Endodermal cell (in vitro differentiated cells): ENCODE measurements around the gene CAMK4. TPM values are rescaled to one million over a fixed set of nuclear protein-coding genes. Genes with fewer than 3 reads are reported as not detected.

ENCODE experiments used
- DNase-seq: peaks from one replicate; pipeline ENCODE4 v3.0.0-alpha.2; 2017
- H3K27ac ChIP-seq: 2 replicates; pipeline ENCODE4 v1.5.1; 2013; ENCODE audit warnings: mild to moderate bottlenecking, low read depth, low read length, moderate library complexity
- H3K27me3 ChIP-seq: 2 replicates; pipeline ENCODE4 v1.6.1; 2013; ENCODE audit warnings: mild to moderate bottlenecking, low read length, moderate library complexity; ENCODE audit not compliant: insufficient read depth, control insufficient read depth, poor library complexity, severe bottlenecking
- H3K36me3 ChIP-seq: 2 replicates; pipeline ENCODE4 v1.7.0; 2013; ENCODE audit warnings: mild to moderate bottlenecking, low read length, moderate library complexity; ENCODE audit not compliant: control insufficient read depth, insufficient read depth
- H3K4me1 ChIP-seq: one replicate; pipeline ENCODE4 v1.7.0; 2013; ENCODE audit warnings: low read length; ENCODE audit not compliant: control insufficient read depth, insufficient read depth
- H3K4me3 ChIP-seq: 2 replicates; pipeline ENCODE4 v1.5.1; 2013; ENCODE audit warnings: mild to moderate bottlenecking, low read length, moderate library complexity
- H3K9ac ChIP-seq: 2 replicates; pipeline ENCODE4 v1.6.1; 2013; ENCODE audit warnings: mild to moderate bottlenecking, low read length, moderate library complexity; ENCODE audit not compliant: poor library complexity, severe bottlenecking; ENCODE audit errors: extremely low read depth
- H3K9me3 ChIP-seq: 2 replicates; pipeline ENCODE4 v1.6.1; 2013; ENCODE audit warnings: mild to moderate bottlenecking, low read length, moderate library complexity; ENCODE audit not compliant: control insufficient read depth
- H3K27ac Mint-ChIP-seq: 2 replicates; pipeline ENCODE4 v1.8.0; 2020; ENCODE audit warnings: mixed read lengths
- H3K27me3 Mint-ChIP-seq: 2 replicates; pipeline ENCODE4 v1.8.0; 2021; ENCODE audit warnings: mild to moderate bottlenecking, mixed read lengths; ENCODE audit not compliant: insufficient read depth
- H3K36me3 Mint-ChIP-seq: 2 replicates; pipeline ENCODE4 v1.8.0; 2020; ENCODE audit warnings: low read depth, mixed read lengths
- H3K4me1 Mint-ChIP-seq: 2 replicates; pipeline ENCODE4 v1.8.0; 2020; ENCODE audit warnings: mixed read lengths
- H3K4me3 Mint-ChIP-seq: 2 replicates; pipeline ENCODE4 v1.8.0; 2020; ENCODE audit warnings: mild to moderate bottlenecking, moderate library complexity, mixed read lengths
- H3K9me3 Mint-ChIP-seq: 2 replicates; pipeline ENCODE4 v1.8.0; 2020; ENCODE audit warnings: mild to moderate bottlenecking, mixed read lengths
- WGBS, 2 experiments: methylation state at CpG; one replicate each; pipeline versions ENCODE4 v1.1.5 to v1.1.7; 2013; ENCODE audit warnings: missing lambda C conversion rate in 2 of 2, mixed read lengths in 1 of 2; ENCODE audit not compliant: insufficient coverage in 1 of 2, insufficient read length in 1 of 2; 5-methylcytosine and 5-hydroxymethylcytosine counted together
- long read RNA-seq, 4 experiments: library from polyadenylated mRNA in 2 of 4; library from RNA in 1 of 4; library from capped mRNA in 1 of 4; stranded (forward) in 3 of 4; unstranded in 1 of 4; transcript quantifications; one replicate each; pipeline ENCODE4 v2.0.0, GENCODE V29; 2020 to 2021; ENCODE audit warnings: inconsistent platforms in 1 of 4
- polyA plus RNA-seq, 2 experiments: library from polyadenylated mRNA; stranded (reverse); fragments of 50-300 nt; gene quantifications; one replicate each; pipeline ENCODE4 v1.2.3, GENCODE V29; 2013
- total RNA-seq, 2 donors: library from RNA; stranded (reverse); fragmentation: NEBNext Ultra II Directional in 1 of 2; extraction: Animal tissue kit (Norgen Biotek cat#: 25700) in 1 of 2; gene quantifications; 2 replicates in 1 of 2; 3 replicates in 1 of 2; pipeline ENCODE4 v1.2.1, GENCODE V29; 2021
- TF ChIP-seq, protein P1 (sequence below): fragments of 200-600 bp; sonication (generic); conservative IDR thresholded peaks from 2 replicates; pipeline ENCODE4 v1.5.0; 2021; ENCODE audit warnings: antibody characterized with exemption, mild to moderate bottlenecking

CAMK4 gene
- 1 to 10 TPM; 2.8 to 3.9 TPM for total RNA-seq
- polyA plus RNA-seq (2013, experiment 1 of 2): 3.8 TPM
- 3.6 TPM for polyA plus RNA-seq (2013, experiment 2 of 2)
- long read RNA-seq, experiment 1: 0 reads
- long read RNA-seq, experiment 2, full-length matches to known transcripts: 1 of 1 reads
- long read RNA-seq, experiment 2, partial matches to known transcripts: 0 of 1 reads
- long read RNA-seq, experiment 2, other reads (novel, unspliced or antisense): 0 of 1 reads
- long read RNA-seq, experiment 3, full-length matches to known transcripts: 7 of 20 reads
- long read RNA-seq, experiment 3, partial matches to known transcripts: 0 of 20 reads
- long read RNA-seq, experiment 3, other reads (novel, unspliced or antisense): 13 of 20 reads
- long read RNA-seq, experiment 4: 0 reads

DNA sequence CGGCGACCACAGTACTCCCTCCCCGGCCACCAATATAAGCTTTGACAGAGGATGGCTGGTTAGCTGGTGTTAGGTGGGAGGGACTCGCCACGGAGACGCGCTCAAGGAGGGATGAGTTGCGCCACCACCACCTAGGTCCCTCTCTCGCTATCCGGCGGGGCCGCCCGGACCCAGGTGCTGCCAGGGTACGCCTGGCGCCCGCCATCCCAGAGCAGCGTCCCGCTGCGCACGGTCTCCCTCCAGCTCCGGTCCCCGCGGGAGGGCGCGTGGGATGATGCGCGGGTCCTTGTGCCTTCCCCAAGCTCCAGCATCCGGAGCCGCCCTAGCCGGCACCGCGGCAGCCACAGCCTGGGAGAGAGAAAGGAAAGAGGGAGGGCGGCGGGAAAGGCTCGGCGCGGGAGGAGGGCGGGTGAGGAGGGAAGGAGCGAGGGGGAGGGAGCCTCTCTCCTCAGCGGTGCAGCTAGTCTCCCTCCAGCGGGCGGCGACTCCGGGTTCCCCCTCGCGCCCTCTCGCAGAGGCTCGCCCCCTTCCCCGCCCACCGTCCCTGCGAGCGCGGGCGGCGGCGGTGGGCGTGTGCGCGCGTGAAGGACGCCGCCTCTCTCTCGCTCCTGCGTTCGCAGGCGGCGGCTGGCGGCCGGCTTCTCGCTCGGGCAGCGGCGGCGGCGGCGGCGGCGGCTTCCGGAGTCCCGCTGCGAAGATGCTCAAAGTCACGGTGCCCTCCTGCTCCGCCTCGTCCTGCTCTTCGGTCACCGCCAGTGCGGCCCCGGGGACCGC is at the start of gene CAMK4:
TSS of gene CAMK4 (plus strand) at position 598 of the 774 bp plus-strand sequence. CDS start at position 698, 100 bp downstream.
- Histone ChIP-seq H3K36me3 (no peaks in the 10 kb centered on the region), H3K27ac (no peak within 1 kb of the TSS), H3K4me3 (peak within 1 kb of the TSS; percentile 81), H3K9ac (no peak within 1 kb of the TSS), H3K27me3 (peaks cover 36% of the 10 kb centered on the region), H3K9me3 (no peaks in the 10 kb centered on the region), H3K4me1 (no peaks in the 10 kb centered on the region)
- Mint-ChIP-seq H3K27me3 (peaks cover 45% of the 10 kb centered on the region), H3K9me3 (no peaks in the 10 kb centered on the region), H3K4me1 (no peaks in the 10 kb centered on the region), H3K4me3 (peak within 1 kb of the TSS; percentile 60), H3K27ac (no peak within 1 kb of the TSS), H3K36me3 (no peaks in the 10 kb centered on the region)
- WGBS, 2 experiments: 0% methylated on average over 7 to 89 of the region's 89 CpGs
- DNase-seq: peak; percentile 92
- TF ChIP-seq, protein P1, sequence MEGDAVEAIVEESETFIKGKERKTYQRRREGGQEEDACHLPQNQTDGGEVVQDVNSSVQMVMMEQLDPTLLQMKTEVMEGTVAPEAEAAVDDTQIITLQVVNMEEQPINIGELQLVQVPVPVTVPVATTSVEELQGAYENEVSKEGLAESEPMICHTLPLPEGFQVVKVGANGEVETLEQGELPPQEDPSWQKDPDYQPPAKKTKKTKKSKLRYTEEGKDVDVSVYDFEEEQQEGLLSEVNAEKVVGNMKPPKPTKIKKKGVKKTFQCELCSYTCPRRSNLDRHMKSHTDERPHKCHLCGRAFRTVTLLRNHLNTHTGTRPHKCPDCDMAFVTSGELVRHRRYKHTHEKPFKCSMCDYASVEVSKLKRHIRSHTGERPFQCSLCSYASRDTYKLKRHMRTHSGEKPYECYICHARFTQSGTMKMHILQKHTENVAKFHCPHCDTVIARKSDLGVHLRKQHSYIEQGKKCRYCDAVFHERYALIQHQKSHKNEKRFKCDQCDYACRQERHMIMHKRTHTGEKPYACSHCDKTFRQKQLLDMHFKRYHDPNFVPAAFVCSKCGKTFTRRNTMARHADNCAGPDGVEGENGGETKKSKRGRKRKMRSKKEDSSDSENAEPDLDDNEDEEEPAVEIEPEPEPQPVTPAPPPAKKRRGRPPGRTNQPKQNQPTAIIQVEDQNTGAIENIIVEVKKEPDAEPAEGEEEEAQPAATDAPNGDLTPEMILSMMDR: peak; percentile 50

DNA sequence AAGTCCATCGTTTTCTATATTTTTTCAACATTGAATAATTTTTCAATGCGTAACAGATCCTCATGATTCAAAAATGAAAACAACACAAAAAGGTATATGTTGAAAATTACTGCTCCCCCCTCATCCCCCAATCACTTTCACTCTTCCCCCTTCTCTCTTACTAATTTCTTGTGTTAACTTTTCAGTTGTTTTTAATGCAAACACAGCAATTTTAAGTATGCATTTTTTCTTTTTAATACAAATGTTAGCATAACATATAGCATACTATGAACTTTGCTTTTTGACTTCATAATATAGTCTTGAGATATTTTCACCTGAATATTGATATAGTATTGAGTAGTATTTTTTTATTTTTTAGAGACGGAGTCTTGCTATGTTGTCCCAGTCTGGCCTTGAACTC is 41.1 kb upstream of the CAMK4 start:
- Histone ChIP-seq H3K27ac (no peak overlapping the region), H3K4me3 (no peak overlapping the region), H3K9me3 (no peaks in the 10 kb centered on the region), H3K27me3 (no peaks in the 10 kb centered on the region), H3K9ac (no peak overlapping the region), H3K36me3 (no peaks in the 10 kb centered on the region), H3K4me1 (no peaks in the 10 kb centered on the region)
- Mint-ChIP-seq H3K9me3 (no peaks in the 10 kb centered on the region), H3K4me1 (no peaks in the 10 kb centered on the region), H3K36me3 (no peaks in the 10 kb centered on the region), H3K4me3 (no peak overlapping the region), H3K27ac (no peak overlapping the region), H3K27me3 (no peaks in the 10 kb centered on the region)
- DNase-seq: no peak
- TF ChIP-seq, protein P1: no peak
- WGBS, 2 experiments: 85% methylated on average over 3 of the region's 3 CpGs; no CpG with 5 or more reads in 1 of the 2 experiments

DNA sequence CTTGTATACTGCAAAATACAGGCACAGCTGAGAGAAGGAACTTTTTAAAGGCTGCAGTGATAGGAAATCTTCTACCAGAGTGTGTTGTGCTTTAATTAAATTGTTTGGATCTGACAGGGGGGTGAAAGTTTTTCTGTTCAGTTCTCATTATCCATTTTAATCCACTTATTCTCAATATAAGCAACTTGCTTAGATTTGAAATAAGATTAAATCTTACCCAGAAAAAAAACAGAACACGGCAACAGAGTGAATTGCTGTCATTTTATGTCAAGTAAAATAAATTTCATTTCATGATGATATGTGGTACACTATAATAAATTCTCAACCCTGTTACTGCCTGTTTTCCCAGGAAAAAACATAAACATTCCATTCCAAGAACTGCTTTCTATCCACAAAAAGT is 37.1 kb upstream of the CAMK4 start:
- Mint-ChIP-seq H3K4me1 (no peaks in the 10 kb centered on the region), H3K27ac (no peak overlapping the region), H3K27me3 (no peaks in the 10 kb centered on the region), H3K9me3 (no peaks in the 10 kb centered on the region), H3K36me3 (no peaks in the 10 kb centered on the region), H3K4me3 (no peak overlapping the region)
- TF ChIP-seq, protein P1: no peak
- H3K27me3 ChIP-seq: no peaks in the 10 kb centered on the region
- H3K4me1 ChIP-seq: no peaks in the 10 kb centered on the region
- no peak overlapping the region for H3K27ac ChIP-seq
- H3K9ac ChIP-seq: no peak overlapping the region
- no peak for DNase-seq
- no peaks in the 10 kb centered on the region for H3K36me3 ChIP-seq
- no peak overlapping the region for H3K4me3 ChIP-seq
- 100% methylated on average over 1 of the region's 1 CpG; no CpG with 5 or more reads in 1 of the 2 experiments for WGBS, 2 experiments
- no peaks in the 10 kb centered on the region for H3K9me3 ChIP-seq
